Activated T-cell treated with anti-CD3 and anti-CD28 coated beads, Interleukin-2, amount 50 U/mL, for 72 hours (primary cell): Measurements from ENCODE around the gene PLEKHM2. TPM values are rescaled to one million over a fixed set of nuclear protein-coding genes. Genes with fewer than 3 reads are reported as not detected.

Source experiments
- ATAC-seq, 2 donors: fragments of 150-1000 bp; cut with Tn5 transposase; replicated peaks in 1 of 2; 2 replicates each; pipeline ENCODE4 v1.10.0; 2021; ENCODE audit warnings: moderate library complexity in 2 of 2, mild to moderate bottlenecking in 1 of 2
- DNase-seq, 2 donors: peaks; one replicate each; pipeline ENCODE4 v3.0.0; 2021 to 2022; ENCODE audit warnings: mixed read lengths in 1 of 2
- H3K27ac Mint-ChIP-seq: one replicate; pipeline ENCODE4 v1.8.0; 2022; ENCODE audit warnings: mild to moderate bottlenecking, moderate library complexity, mixed read lengths
- H3K27me3 Mint-ChIP-seq: one replicate; pipeline ENCODE4 v1.8.0; 2022; ENCODE audit warnings: low read depth, mixed read lengths
- H3K36me3 Mint-ChIP-seq, 2 donors: one replicate each; pipeline ENCODE4 v1.8.0; 2022; ENCODE audit warnings: mixed read lengths in 2 of 2, mild to moderate bottlenecking in 1 of 2; ENCODE audit not compliant: insufficient read depth in 2 of 2
- H3K4me1 Mint-ChIP-seq: one replicate; pipeline ENCODE4 v1.8.0; 2022; ENCODE audit warnings: low read depth, mixed read lengths
- H3K4me3 Mint-ChIP-seq, 2 donors: one replicate each; pipeline ENCODE4 v1.8.0; 2022; ENCODE audit warnings: mild to moderate bottlenecking in 2 of 2, mixed read lengths in 2 of 2, moderate library complexity in 2 of 2
- H3K9me3 Mint-ChIP-seq, 2 donors: one replicate each; pipeline ENCODE4 v1.8.0; 2022; ENCODE audit warnings: mixed read lengths in 2 of 2
- total RNA-seq, 2 donors: library from RNA; stranded (reverse); gene quantifications; one replicate each; pipeline ENCODE4 v1.2.3, GENCODE V29; 2022

PLEKHM2 gene
- total RNA-seq, 2 donors from 2014 or later, result 79.7 to 82.7 TPM

DNA sequence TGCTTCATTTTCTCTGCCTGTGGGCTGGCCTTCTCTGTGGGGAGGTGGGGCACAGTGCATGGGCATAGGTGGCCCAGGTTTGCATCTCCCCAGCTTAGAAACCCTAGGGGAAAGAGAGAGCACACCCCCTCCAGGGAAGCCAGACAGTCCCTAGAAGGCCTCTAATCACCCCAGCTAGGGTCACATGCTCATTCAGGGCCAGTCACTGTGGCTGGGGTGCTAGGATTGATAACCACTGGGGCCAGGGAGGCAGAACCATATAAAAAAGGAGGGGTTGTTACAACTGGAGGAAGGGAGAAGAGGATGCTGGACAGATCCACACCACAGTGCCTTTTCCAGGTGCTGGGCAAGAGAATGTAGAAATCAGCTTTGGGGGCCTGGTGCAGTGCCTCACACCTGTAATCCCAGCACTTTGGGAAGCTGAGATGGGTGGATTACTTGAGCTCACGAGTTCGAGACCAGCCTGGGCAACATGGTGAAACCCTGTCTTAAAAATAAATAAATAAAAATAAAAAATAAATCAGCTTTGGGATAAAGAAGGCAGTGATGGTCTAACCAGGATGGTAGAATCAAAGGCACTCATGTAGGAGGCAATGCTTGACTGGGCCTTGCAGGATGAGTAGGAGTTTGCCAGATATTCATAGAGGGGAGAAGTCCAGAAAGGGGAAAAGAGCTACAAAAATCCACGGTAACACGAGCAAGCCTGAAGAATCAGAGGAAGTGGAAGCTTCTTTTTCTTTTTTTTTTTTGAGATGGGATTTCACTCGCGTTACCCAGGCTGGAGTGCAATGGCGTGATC lies 94.0 kb downstream of the PLEKHM2 start:
- H3K27ac Mint-ChIP-seq, result no peak overlapping the region
- no peaks in the 10 kb centered on the region for H3K27me3 Mint-ChIP-seq
- H3K4me1 Mint-ChIP-seq, result no peaks in the 10 kb centered on the region
- H3K9me3 Mint-ChIP-seq, result no peaks in the 10 kb centered on the region
- H3K36me3 Mint-ChIP-seq, result no peaks in the 10 kb centered on the region
- DNase-seq (no peak), ATAC-seq (no peak)
- H3K4me3 Mint-ChIP-seq, result no peak overlapping the region

Other genes with a start within 250 kb of the PLEKHM2 start
- 1 to 10 TPM in 1 of 2 donors, not detected in 1; 1.1 TPM for gene CTRC, start 245.9 kb upstream of the PLEKHM2 start, total RNA-seq
- not detected for gene CELA2A, start 227.6 kb upstream of the PLEKHM2 start, total RNA-seq
- gene CELA2B, start 208.2 kb upstream of the PLEKHM2 start, total RNA-seq, result not detected
- 10 to 100 TPM; 13.4 to 16.3 TPM for gene CASP9, start 160.1 kb upstream of the PLEKHM2 start, total RNA-seq
- 10 to 100 TPM; 14.3 to 17.5 TPM for gene DNAJC16, start 157.5 kb upstream of the PLEKHM2 start, total RNA-seq
- gene AGMAT, start 99.3 kb upstream of the PLEKHM2 start, total RNA-seq, result 1 to 10 TPM; 7.8 to 8.5 TPM
- 10 to 100 TPM; 30.6 to 34.3 TPM for gene DDI2, start 66.9 kb upstream of the PLEKHM2 start, total RNA-seq
- gene SLC25A34, start 51.9 kb downstream of the PLEKHM2 start, total RNA-seq, result 1 to 10 TPM; 2.5 to 3.0 TPM
- under 1 TPM in 1 of 2 donors, not detected in 1; 0.49 TPM for gene TMEM82, start 58.2 kb downstream of the PLEKHM2 start, total RNA-seq
- gene FBLIM1, start 74.5 kb downstream of the PLEKHM2 start, total RNA-seq, result not detected
- 1 to 10 TPM; 2.2 to 2.9 TPM for gene UQCRHL, start 123.3 kb downstream of the PLEKHM2 start, total RNA-seq
- gene SPEN, start 163.4 kb downstream of the PLEKHM2 start, total RNA-seq, result 10 to 100 TPM; 53.5 to 56.9 TPM